Stomach (tissue), 4 donors: ENCODE measurements around the gene HECW1.

ENCODE experiments used
- POLR2AphosphoS5 ChIP-seq, 3 donors: sonication (generic); formaldehyde crosslinking; IDR thresholded peaks; one replicate each; pipeline ENCODE4 v1.6.1; 2016; ENCODE audit warnings: antibody characterized with exemption in 3 of 3
- TF ChIP-seq, protein P1 (sequence below), 7 experiments: fragments of 450-650 bp in 4 of 7; fragments of 200-600 bp in 3 of 7; sonication (generic) in 3 of 7; IDR thresholded peaks; one replicate each; pipeline ENCODE4 v1.5.1; 2016 to 2019; ENCODE audit warnings: antibody characterized with exemption in 7 of 7, control low read depth in 2 of 7, mild to moderate bottlenecking in 1 of 7

DNA sequence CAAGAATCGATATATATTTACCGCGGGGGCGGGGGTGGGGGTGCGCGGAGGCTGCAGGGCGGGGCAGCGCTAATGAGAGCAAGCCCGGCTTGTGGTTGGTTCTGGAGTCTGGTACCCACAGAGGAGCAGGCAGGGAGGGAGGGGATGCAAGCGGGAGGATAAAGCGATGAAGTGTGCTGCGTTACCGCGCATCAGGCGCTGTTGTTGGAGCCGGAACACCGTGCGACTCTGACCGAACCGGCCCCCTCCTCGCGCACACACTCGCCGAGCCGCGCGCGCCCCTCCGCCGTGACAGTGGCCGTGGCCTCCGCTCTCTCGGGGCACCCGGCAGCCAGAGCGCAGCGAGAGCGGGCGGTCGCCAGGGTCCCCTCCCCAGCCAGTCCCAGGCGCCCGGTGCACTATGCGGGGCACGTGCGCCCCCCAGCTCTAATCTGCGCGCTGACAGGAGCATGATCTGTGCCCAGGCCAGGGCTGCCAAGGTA is at the start of gene HECW1:
- TF ChIP-seq, protein P1, sequence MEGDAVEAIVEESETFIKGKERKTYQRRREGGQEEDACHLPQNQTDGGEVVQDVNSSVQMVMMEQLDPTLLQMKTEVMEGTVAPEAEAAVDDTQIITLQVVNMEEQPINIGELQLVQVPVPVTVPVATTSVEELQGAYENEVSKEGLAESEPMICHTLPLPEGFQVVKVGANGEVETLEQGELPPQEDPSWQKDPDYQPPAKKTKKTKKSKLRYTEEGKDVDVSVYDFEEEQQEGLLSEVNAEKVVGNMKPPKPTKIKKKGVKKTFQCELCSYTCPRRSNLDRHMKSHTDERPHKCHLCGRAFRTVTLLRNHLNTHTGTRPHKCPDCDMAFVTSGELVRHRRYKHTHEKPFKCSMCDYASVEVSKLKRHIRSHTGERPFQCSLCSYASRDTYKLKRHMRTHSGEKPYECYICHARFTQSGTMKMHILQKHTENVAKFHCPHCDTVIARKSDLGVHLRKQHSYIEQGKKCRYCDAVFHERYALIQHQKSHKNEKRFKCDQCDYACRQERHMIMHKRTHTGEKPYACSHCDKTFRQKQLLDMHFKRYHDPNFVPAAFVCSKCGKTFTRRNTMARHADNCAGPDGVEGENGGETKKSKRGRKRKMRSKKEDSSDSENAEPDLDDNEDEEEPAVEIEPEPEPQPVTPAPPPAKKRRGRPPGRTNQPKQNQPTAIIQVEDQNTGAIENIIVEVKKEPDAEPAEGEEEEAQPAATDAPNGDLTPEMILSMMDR (IDR thresholded peaks at IDR 0.05): no peak
- no peak for TF ChIP-seq POLR2AphosphoS5 (IDR thresholded peaks at IDR 0.05)
